A673 (cell line): ENCODE data around the gene TMEM89. TPM values are rescaled to one million over a fixed set of nuclear protein-coding genes. Genes with fewer than 3 reads are reported as not detected.

ENCODE experiments used
- BruUV-seq: library from RNA; stranded (reverse); fragments of 400-500 nt; replicated peaks from 2 replicates; lab custom pipeline; 2021; lab: Mats Ljungman, UMichigan
- CTCF ChIA-PET: fragments of 300-600 bp; sonication (Branson Sonifier 250); formaldehyde crosslinking; loops from one replicate; lab custom pipeline; 2022; ENCODE audit warnings: antibody characterized with exemption; lab: Charles Lee
- POLR2A ChIA-PET: fragments of 300-600 bp; sonication (Branson Sonifier 250); formaldehyde crosslinking; loops from one replicate; lab custom pipeline; 2022; ENCODE audit warnings: antibody characterized with exemption; ENCODE audit not compliant: low non-redundant PET; lab: Charles Lee
- DNase-seq: peaks from one replicate; pipeline ENCODE4 v3.0.0-alpha.2; 2015; ENCODE audit warnings: low spot score
- H3K27ac ChIP-seq: fragments of 200-600 bp; sonication (generic); 2 replicates; pipeline ENCODE4 v1.5.1; 2016; ENCODE audit warnings: mixed run types, low read depth, mild to moderate bottlenecking, mixed read lengths, antibody characterized with exemption, low read length; ENCODE audit not compliant: poor library complexity, severe bottlenecking
- H3K27me3 ChIP-seq: fragments of 200-600 bp; sonication (generic); replicated peaks from 2 replicates; pipeline ENCODE4 v1.6.1; 2017; ENCODE audit warnings: mixed run types, low read depth, mild to moderate bottlenecking, mixed read lengths, antibody characterized with exemption, low read length; ENCODE audit not compliant: insufficient read depth, poor library complexity
- H3K36me3 ChIP-seq: fragments of 200-600 bp; sonication (generic); 2 replicates; pipeline ENCODE4 v1.6.1; 2016; ENCODE audit warnings: mixed run types, mild to moderate bottlenecking, mixed read lengths, antibody characterized with exemption, low read length; ENCODE audit not compliant: insufficient read depth, poor library complexity, severe bottlenecking
- H3K4me1 ChIP-seq: fragments of 200-600 bp; sonication (generic); 2 replicates; pipeline ENCODE4 v1.6.1; 2017; ENCODE audit warnings: mixed run types, mild to moderate bottlenecking, mixed read lengths, antibody characterized with exemption, low read length; ENCODE audit not compliant: insufficient read depth, poor library complexity, severe bottlenecking
- H3K4me3 ChIP-seq: fragments of 200-600 bp; sonication (generic); 2 replicates; pipeline ENCODE4 v1.5.1; 2016; ENCODE audit warnings: low read depth, mixed run types, mild to moderate bottlenecking, mixed read lengths, low read length; ENCODE audit not compliant: poor library complexity, severe bottlenecking
- H3K9me3 ChIP-seq: fragments of 200-600 bp; sonication (generic); 2 replicates; pipeline ENCODE4 v1.6.1; 2016; ENCODE audit warnings: mixed run types, low read depth, mild to moderate bottlenecking, mixed read lengths, antibody characterized with exemption, low read length; ENCODE audit not compliant: poor library complexity, severe bottlenecking
- EZH2 ChIP-seq: fragments of 200-600 bp; sonication (generic); IDR thresholded peaks from 2 replicates; pipeline ENCODE4 v1.6.1; 2017; ENCODE audit warnings: borderline replicate concordance, low read depth, mild to moderate bottlenecking, mixed read lengths, antibody characterized with exemption, low read length; ENCODE audit not compliant: poor library complexity, severe bottlenecking
- intact Hi-C: fragments of 100-400 bp; cut with micrococcal nuclease; formaldehyde crosslinking; loops from one replicate; pipeline ENCODE4 v1.10.0; 2022; ENCODE audit not compliant: unreplicated experiment
- total RNA-seq: library from RNA; stranded (reverse); gene quantifications from 2 replicates; pipeline ENCODE4 v1.2.3, GENCODE V29; 2021
- TF ChIP-seq, protein P1 (sequence below): fragments of 300-800, 200-600 bp; sonication (generic); conservative IDR thresholded peaks from 2 replicates; pipeline ENCODE4 v1.5.1; 2017; ENCODE audit warnings: low read depth, mild to moderate bottlenecking, antibody characterized with exemption, low read length, moderate library complexity, mixed read lengths

TMEM89 gene
- total RNA-seq, 1 experiment from 2014 or later: not detected

DNA sequence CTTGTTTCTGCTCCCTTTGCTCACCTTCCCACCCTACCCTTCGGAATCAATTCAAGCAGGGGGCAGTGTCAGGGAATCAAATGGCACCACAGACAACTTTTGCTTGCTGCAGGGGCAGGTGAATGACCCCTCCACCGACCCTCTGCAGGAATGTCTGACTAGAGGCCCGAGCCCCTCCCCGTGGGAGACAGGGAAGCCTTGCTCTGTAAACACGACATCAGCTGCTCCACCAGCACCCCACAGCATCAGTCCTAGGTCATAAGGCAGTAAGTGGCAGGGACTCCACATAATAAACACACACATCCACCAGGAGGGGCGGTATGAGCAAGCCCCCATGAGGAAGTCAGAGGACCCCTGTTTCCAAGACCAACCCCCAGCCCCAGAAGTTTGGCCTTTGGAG is 15.7 kb upstream of the TMEM89 start:
- no TSS peak for BruUV-seq
- CTCF ChIA-PET: no interaction called here
- Histone ChIP-seq H3K36me3 (no peaks in the 10 kb centered on the region), H3K27me3 (no peaks in the 10 kb centered on the region), H3K9me3 (no peaks in the 10 kb centered on the region), H3K4me1 (no peaks in the 10 kb centered on the region), H3K27ac (no peak overlapping the region), H3K4me3 (no peak overlapping the region)
- no peak for TF ChIP-seq EZH2
- TF ChIP-seq, protein P1, sequence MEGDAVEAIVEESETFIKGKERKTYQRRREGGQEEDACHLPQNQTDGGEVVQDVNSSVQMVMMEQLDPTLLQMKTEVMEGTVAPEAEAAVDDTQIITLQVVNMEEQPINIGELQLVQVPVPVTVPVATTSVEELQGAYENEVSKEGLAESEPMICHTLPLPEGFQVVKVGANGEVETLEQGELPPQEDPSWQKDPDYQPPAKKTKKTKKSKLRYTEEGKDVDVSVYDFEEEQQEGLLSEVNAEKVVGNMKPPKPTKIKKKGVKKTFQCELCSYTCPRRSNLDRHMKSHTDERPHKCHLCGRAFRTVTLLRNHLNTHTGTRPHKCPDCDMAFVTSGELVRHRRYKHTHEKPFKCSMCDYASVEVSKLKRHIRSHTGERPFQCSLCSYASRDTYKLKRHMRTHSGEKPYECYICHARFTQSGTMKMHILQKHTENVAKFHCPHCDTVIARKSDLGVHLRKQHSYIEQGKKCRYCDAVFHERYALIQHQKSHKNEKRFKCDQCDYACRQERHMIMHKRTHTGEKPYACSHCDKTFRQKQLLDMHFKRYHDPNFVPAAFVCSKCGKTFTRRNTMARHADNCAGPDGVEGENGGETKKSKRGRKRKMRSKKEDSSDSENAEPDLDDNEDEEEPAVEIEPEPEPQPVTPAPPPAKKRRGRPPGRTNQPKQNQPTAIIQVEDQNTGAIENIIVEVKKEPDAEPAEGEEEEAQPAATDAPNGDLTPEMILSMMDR: no peak
- POLR2A ChIA-PET: no interaction called here
- intact Hi-C loops: no loop called here
- DNase-seq: no peak

DNA sequence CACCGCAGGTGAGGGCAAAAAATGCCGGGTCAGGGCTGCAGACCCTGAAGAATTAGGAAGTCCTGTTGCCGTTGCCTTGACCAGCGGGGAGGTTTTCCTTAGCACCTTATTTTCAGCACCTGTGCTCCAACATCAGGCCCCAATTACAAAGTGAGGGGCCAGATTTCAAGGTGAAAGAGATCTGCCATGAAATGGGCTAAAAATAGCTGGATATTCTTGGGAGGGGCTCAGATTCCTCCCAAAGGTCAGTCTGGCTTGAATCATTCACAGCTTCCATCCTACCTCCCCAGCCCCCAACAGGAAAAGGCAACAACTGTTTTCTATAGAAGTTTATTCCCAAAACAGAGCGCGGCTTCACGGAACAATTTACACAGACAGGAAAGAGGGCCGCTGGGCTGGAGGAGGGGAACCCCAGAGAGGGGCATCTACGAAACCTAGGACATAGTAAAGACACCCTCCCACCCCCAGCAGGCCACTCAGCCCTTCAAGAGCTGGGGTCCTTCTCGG is 14.6 kb upstream of the TMEM89 start:
- Histone ChIP-seq H3K36me3 (no peaks in the 10 kb centered on the region), H3K4me3 (peak overlapping the region; percentile 70), H3K27me3 (no peaks in the 10 kb centered on the region), H3K9me3 (no peaks in the 10 kb centered on the region), H3K4me1 (no peaks in the 10 kb centered on the region), H3K27ac (peak overlapping the region; percentile 47)
- no TSS peak for BruUV-seq
- ChIA-PET POLR2A (no interaction called here), CTCF (no interaction called here)
- intact Hi-C loops: no loop called here
- no peak for DNase-seq
- no peak for TF ChIP-seq EZH2
- TF ChIP-seq, protein P1: no peak

DNA sequence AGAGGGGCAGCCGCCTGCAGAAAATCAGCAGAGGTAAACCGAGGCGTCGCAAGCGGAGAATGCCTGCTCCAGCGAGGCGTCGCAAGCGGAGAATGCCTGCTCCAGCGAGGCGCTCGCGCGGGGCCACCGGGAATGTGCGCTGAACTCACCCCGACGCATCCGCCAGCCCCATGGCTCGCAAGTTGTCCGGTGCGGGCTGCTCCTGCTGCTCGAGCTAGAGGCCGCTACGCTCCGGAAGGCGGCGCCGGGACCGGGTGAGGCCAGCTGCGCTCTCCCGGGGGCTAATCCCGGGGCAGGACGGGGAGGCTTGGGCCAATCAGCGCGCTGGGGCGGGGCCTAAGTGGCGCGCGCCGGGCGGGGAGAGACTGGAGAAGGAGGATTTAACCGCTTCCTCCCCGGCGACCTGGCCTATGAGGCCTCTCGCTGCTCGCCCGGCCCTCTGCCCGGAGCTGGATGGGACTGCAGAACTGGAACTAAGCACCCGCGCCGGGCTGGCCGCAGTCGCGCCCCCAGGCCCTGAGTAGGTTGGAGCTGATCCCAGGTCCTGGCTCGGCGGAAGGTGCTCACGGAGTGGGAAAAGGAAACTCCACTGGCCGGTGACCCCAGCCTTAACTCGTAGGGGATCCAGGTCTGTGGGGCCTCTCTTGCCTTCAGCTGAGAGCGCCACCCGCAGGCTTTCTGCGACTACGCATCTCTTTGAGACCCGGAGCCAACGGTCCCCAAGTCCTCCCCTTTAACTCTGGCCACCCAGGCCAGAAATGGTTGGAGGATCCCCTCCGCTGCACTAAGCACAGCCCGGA is 13.9 kb upstream of the TMEM89 start, which contains the start of gene SLC26A6:
Gene SLC26A6, minus strand, starts transcription at position 240 of the 800 bp plus-strand sequence. Its CDS starts 68 bp downstream, at position 172.
- DNase-seq: peak; percentile 91
- Histone ChIP-seq H3K36me3 (no peaks in the 10 kb centered on the region), H3K4me1 (no peaks in the 10 kb centered on the region), H3K4me3 (peak within 1 kb of the TSS; percentile 70), H3K27me3 (no peaks in the 10 kb centered on the region), H3K9me3 (no peaks in the 10 kb centered on the region), H3K27ac (peak within 1 kb of the TSS; percentile 47)
- ChIA-PET CTCF (no interaction called here), POLR2A (no interaction called here)
- intact Hi-C loops: no loop called here
- no TSS peak for BruUV-seq
- no peak for TF ChIP-seq EZH2
- TF ChIP-seq, protein P1: peak; percentile 34; the same call in 1 of the 2 replicates
